Measurements from ENCODE around the gene TMEM94.

TMEM94 gene

DNA sequence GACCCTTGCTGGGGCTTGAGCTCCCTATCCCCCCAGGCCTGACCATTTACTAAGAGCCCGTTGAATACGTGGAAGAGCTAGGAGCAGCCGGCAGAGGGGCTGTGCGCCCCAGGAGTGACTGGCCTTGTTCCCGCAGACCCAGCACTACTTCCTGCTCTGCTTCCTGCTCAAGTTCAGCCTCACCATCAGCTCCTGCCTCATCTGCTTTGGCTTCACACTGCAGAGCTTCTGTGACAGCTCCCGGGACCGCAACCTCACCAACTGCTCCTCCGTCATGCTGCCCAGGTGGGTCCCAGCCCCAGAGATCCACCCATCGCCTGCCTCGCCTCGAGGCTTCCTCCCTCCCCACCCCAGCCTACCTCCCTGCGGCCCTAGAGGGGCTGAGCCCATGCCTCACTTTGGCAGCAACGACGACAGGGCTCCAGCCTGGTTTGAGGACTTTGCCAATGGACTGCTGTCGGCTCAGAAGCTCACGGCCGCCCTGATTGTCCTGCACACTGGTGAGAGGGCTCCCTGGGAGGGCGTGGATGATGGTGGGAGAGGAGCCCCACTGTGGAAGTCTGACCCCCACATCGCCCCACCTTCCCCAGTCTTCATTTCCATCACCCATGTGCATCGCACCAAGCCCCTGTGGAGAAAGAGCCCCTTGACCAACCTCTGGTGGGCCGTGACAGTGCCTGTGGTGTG, 41.7 kb downstream of the TMEM94 start:
- no peak for DNase-seq (ENCODE audit: low read depth)

DNA sequence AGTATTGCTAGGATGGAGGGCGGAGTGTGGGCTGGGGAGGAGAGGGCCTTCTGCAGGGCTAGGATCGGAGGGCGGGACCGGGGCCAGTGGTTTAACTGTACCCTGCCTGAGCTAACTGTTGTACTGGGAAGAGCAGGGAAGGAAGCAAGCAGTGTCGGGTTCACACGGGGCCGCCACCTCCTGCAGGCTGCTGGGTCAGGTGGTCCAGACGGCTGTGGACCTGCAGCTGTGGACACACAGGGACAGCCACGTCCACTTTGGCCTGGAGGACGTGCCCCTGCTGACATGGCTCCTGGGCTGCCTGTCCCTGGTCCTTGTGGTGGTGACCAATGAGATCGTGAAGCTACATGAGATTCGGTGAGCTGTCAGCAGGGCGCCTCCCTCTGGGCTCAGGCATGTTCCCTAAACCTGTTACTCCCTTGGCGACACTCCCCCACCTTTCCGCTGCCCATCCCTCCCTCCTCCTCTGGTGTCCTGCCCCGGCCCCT, 42.3 kb downstream of the TMEM94 start:
- DNase-seq (ENCODE audit: low read depth), result no peak

DNA sequence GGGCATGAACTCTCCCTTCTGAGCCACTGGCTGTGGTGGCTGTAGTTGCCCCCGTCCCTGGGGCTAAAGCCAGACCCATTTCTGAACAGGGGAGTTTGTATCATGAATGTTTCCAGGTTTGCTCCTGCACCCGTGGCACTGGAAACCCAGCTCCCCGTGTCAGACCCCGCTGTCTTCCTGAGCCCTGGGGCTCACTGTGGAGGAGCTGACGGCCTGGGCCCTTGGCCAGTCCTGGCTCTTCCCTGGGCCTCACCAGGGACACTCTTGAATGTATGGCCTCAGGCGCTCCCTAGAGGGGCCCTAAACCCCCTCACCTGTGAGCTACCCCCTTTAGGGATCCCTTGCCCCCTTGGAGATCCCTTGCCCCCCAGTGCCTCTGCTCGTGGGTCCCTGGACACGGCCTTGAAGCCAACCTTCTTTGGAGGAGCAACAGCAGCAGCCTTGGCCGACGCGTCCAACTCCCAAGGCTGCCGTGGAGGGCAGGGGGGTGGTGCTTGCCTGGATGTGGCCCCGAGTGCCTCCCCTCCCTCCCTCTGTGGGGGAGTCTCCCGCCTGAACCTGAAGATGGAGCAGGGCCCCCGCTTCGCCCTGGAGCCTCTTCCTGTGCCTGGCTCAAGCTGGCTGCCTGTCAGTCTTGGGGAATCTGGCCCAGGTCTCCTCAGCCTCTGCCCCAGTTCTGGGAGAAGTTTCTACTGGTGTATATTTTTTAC, 43.0 kb downstream of the TMEM94 start:
- no peak for DNase-seq (ENCODE audit: low read depth)

DNA sequence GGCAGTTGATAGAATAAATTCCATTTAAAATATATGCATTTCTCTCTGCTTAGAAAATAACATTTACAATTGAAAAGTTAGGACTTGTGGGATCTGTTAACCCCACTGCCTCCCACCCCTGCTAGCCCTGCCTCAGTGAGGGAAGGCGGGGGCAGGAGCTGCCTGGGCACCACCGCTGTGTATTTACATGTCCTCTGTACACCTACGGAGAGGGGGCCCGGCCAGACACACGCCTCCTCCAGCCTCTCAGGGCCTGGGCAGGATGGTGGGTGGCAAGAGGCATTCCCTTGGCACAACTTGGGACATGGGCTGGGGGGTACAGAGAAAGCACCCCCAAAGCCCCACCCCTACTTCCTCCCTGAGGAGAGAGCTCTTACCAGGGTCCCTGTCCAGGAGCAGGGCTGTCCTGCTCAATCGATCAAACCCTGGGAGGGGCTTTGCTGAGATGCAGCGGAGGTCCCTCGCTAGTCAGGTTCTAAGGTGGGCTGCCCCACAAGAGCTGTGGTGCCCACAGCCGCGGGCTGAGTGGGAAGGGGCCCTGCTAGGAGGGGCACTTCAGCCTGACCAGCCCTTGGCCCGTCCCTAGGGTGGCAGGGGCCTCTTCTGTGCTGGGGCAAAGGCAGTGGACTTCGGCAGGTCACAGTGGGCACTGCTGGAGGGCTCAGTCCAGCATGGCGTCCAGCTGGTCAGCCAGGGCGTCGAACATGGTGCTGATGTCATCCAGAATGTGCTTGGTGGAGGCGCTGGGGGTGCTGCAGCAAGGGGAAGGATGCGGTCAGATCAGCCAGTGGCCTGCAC, 44.2 kb downstream of the TMEM94 start:
- DNase-seq (ENCODE audit: low read depth), result no peak

DNA sequence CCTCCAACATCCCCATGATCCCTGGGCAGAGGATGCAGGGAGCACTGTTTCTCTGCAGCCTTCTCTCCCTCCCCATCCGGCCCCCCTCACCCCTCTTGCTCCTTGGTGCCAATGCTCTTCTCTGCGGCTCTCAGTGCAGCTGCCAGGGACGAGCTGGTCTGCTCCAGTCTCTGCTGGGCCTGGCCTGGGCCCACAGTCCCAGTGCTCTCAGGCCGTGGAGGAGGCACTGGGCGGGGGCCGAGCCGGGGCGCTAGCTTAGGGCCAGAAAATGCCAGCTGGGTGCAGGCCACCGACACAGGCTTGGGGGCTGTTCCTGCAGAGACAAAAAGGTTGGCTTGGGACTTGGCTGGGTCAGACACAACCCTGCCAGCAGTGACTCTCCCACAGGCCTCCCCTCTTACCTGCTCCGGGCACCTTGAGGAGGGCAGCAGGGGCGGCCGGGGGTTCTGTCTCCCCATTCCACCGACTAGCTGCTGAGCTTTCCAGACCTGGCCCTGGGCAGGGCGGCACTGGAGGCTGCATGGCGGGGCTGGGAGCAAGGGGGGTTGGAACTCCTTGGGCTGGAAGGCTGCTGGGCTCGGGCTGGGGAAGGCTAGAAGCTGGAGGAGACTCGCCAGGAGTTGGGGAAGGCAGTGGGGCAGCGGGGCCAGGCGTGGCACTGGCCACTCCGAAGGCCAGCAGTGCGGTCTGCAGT, 45.1 kb downstream of the TMEM94 start:
- DNase-seq (ENCODE audit: low read depth), result no peak

DNA sequence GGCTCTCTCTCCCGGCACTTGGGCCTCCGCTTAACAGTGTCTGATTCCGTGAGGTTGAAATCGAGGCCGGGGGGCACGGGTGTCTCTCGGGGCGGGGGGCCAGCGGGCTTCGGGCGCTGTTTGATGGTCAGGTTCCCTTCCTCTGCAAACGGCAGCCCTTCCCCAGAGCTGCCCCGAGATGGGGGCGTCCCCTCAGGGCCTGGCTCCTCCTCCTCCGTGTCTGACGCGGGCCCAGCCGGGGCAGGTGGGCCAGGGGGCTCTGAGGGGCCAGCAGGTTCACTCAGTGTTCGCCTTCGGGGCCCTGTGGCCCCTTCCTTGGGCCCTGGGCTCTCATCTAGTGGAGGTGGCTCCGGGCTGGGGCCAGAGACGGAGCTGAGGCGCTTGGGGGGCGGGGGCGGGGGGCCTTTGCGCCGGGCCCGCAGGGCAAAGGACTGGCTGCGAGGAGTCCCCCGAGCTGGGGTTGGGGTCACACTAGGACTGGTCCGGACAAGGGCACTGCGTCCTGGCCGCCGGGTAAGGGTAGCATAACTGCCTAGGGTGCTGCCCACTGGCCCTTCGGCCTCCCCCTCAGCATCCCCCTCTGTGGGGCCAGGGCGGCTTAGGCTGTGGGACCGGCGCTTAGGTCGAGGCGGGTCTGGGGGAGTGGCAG, 45.8 kb downstream of the TMEM94 start:
- no peak for DNase-seq (ENCODE audit: low read depth)

DNA sequence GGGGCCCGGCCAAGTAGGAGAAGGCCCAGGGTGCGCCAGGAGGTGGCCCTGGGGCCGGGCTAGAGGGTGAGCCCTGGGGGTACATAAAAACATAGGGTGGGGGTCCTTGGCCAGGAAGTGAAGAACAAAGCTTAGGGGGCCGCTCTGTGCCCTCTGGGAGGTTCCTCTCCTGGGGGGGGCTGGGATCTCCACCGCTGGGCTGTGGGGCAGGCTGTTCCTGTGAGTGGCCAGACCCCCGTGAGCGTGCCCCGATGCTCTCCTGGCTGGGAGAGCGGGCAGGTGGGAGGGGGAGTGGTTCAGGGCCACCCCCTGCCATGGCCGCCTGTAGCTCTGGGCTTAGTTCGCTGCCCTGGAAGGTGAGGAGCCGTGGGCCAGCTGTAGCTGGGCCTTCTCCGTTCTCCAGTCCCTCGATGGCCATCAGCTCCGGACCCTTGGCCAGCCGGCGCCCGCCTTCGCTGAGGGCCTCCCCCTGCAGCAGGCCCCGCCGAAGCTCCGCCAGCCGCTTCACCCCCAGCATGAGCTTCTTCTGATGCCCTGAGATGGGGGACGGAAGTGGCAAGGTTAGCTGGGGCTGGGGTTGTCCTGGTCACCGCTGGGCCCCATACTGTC, 46.4 kb downstream of the TMEM94 start:
- no peak for DNase-seq (ENCODE audit: low read depth)

DNA sequence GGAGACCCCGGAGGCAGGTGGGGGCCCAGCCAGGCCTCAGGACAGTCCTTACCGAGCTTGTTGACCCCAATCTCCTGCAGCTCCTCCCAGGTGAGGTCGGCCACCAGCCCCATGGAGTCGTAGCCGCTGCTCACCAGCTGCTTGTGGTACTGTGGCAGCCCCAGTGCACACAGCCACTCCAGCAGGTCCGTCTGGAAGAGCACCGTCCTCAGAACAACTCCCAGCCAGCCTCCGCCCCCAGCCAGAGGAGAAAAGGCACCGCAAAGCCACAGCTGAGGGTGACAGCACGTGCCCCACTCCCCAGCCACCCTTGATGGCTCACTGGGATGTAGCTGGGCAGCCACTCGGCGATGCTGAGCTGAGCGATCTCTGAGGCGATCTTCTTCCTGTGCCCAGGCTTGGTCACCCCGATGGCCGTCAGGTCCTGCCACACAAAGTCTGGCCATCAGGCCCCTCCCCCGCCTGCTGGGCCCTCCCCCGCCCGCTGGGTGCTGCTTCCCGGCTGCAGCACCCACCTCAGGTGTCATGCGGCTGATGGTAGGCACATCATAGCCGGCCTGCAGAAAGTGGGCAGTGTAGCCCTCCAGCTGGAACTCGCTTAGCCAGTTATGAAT, 47.0 kb downstream of the TMEM94 start:
- no peak for DNase-seq (ENCODE audit: low read depth)

DNA sequence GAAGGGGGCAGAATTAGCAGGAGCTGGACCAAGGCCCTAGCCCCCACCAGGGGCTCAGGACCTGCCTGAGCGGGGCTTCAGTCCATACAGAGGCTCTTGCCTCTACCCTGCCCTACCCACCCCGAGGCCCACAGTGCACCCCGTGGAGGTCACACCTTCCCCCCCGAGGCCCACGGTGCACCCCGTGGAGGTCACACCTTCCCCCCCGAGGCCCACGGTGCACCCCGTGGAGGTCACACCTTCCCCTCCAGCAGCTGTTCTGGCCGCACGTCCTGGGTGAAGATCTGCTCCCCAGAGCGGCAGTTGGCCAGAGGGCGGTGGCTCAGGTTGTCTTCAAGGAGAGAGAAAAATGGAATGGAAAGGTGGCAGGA, 47.5 kb downstream of the TMEM94 start:
- DNase-seq (ENCODE audit: low read depth), result no peak

DNA sequence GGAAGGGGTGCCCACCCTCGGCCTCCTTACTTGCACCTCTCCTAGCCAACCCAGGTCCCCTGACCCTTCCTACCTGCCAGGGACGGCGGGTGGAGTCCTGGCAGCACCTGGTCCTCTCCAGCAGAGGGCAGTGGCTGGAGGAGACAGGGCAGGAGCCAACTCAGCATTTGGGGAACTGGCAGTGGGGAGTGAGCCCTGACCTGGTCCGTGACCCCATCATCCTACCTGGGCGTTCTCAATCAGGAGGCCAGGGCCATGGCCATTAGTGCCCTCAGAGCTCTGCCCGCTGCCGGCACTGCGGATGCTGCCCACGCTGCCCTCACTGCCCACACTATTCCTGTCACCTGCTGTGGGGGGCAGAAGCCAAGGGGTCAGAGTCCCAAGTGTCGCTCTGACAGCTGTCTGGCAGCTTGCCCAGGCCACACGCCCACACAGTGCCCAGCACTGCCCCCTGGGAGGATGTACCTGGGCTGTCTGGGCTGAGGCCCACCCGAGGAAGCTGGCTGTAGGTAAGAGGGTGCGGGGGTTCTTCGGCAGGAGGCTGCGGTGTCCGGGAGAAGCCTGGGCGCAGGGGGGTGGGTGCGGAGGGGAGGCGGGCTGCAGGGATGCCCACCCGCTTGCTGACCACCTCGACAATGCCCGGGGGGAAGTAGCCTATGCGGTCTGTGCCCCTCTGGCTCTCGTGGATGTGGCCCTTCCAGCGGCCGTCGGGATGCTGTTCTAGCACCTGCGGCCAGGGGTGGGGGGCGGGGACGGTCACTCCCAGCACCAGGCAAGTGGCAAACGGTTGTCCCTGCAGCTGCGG, 48.1 kb downstream of the TMEM94 start:
- DNase-seq (ENCODE audit: low read depth), result no peak

DNA sequence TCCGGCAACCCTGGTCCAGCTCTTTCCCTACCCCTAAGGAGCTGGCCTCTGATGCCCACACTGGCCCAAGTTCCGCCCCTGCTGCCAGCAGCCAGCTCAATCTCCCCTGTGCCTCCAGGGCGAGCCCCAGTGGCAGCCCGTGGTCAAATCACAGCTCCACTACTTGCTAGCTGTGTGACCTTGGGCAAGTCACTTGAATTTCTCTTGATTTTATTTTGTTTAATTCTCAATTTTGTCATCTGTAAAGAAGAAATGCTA, 48.6 kb downstream of the TMEM94 start:
- DNase-seq (ENCODE audit: low read depth), result no peak

DNA sequence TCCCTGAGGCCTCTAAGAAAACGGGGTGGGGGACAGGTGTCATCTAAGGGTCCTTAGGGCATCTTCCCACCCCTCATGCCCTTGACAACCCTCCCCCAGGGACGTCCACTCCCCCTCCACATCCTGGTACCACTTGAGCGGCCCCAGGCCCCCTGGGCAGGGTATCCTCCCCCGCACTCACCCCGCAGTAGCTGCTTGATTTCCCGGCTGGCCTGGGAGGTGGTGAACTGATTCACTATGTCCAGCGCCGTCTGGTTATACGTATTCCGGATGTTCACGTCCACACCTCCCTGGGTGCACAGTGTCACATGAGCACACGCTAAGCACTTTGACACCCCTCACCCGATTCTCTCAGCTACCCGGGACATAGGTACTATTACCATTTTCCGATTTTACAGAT, 49.2 kb downstream of the TMEM94 start:
- DNase-seq (ENCODE audit: low read depth), result no peak

DNA sequence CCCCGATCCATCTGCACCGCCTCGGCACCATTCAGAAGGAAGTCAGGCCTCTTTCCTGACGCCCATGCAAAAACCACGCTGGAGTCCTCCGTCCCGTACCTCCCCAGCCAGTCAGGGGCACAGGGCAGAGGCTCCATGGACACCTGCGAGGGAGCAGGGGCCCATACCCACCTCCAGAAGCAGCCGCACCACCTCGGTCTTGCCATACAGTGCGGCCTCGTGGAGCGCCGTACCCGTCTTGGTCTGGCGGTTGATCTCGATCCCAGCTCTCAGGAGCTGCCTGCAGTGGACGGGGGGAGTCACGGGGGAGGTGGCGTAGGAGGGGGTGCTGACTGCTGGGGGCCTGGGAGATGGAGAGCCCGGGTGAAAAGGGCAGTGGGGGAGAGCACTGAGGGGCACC, 49.7 kb downstream of the TMEM94 start:
- no peak for DNase-seq (ENCODE audit: low read depth)

DNA sequence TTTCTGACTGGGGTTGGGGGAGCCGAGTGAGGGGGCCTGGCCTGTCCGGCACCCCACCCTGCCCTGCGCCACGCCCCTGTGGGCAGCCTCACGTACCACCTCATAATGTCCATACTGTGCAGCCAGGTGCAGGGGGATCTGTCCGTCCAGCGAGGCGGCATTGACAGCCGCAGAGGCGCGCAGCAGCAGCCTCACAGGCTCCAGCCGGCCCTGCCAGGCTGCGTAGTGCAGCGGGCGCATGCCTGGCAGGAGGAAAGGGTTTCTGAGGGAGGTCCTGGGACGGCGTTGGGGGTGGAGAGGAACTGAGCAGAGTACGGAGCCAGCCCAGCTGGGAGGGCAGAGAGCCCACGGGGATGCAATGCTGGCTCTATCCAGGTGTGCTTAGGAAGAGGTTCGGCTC, 50.5 kb downstream of the TMEM94 start:
- no peak for DNase-seq (ENCODE audit: low read depth)

DNA sequence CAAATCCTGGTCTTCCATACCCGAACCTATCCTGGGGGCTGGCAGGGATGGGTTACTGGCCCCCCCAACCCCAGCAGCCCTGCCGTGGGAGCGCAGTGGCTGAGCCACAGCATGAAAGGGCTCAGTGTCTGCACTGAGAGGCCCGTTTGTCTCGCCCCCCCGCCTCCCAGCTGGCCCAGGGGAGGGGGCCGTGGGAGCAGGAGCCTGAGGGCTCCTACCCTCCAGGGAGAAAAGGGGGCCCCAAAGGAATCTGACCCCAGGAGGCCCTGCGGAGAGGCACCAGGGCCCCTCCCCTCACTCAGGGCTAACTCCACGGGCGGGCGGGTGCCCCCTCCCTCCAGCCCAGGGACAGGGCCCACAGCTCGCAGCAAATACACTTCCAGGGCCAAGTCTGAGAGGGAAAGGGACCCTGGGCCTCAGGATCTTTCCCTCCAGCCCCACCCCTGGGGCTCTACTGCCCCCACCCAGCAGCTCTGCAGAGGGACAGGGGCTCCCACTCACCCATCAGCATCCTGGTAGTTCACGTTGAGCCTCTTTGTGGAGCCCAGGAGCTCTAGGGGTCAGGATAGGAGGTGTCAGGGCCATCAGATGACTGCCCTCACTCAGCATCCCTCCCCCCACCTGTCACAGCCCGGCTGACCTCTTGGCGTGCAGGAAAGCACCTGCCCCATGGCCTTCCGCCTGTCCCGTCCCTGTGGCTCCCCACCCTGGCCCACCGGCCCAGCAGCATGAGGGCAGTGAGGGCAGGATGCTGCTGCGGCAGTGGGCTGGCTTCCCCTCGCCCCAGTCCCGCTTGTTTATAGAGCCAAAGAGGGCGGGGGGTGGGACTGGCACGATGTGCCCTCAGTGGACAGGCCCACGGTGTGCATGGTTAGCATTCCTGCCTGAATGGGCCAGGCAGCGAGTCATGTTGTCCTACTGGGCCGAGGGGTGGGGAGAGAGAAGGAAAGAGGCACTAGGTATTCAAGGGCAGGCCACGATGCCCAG, 51.6 kb downstream of the TMEM94 start:
- no peak for DNase-seq (ENCODE audit: low read depth)

DNA sequence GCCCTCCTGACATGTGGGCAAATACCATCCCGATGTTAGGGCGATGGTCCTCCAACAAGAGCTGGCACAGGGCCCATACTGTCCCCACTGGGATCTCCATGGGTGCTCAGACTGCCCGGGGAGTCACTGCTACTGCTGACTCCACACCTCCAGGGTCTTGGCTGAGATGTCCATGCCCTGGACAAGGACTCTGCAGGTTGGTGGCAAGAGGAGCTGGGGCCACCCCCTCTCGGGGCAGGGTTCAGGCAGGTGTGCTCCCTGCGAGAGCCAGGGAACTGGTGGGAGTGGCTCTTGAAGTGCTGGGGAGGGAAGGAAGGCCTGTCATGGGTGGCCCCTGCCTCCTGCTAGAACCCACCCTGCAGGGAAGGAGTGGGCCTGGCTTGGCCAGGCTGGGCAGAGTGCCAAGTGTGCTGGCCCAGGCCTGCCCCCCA, 52.5 kb downstream of the TMEM94 start:
- no peak for DNase-seq (ENCODE audit: low read depth)

DNA sequence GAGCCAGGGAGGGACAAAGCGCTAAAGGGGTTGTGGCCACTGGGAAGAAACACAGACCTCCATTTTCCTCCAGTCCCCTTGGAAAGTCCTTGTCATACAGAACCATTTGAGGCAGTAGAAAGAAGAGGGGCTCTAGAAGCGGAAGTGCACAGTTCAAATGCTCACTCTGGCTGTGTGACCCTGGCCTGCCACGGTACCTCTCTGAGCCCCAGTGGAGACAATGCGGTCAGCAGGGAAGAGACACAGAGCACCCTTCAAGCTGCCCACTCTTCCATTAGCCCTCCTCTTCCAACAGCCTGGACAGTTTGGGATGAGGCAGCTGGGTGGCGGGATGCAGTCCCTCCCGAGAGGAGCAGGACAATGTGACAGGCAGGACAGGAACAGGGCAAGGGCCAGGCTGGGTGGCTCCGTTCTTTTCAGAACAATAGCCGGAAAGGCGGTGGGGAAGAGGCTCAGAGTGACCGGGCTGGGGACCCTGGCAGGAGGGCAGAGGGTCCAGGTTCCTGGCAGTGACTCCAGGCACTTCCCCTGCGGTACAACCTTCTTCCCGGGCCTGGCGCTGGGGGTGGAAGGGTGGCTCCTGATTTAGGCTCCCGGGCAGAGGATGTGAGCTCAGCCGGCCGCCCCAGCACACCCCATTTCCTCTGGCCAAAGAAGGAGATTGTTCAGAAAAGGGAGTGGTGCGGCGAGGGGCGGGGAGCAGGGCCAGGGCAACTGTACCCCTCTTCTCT, 53.3 kb downstream of the TMEM94 start:
- DNase-seq (ENCODE audit: low read depth), result no peak

DNA sequence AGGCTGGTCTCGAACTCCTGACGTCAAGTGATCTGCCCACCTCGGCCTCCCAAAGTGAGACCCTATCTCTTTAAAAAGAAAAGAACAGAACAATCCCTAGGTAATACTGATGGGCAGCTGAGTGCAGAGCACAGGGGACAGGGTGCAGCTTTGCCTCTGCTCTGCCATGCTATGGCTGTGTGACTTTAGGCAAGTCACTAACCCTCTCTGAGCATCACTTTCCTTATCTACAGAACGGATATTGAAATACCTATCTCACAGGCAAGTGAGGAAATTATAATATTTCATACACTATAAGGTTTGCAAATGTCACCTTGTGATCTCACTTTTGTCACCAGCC, 54.8 kb downstream of the TMEM94 start:
- no peak for DNase-seq (ENCODE audit: low read depth)
